C4-2B (cell line): ENCODE results near the gene KMT5B.

Source experiments
- H3K27ac ChIP-seq: fragments of 450-650 bp; 2 replicates; pipeline ENCODE4 v1.5.1; 2017
- CTCF ChIP-seq: fragments of 450-650 bp; conservative IDR thresholded peaks from 2 replicates; pipeline ENCODE4 v1.5.1; 2017; ENCODE audit warnings: mild to moderate bottlenecking
- ZFX ChIP-seq: fragments of 450-650 bp; IDR thresholded peaks from 2 replicates; pipeline ENCODE4 v1.6.1; 2017

KMT5B gene

GRCh38 chr11:68215524-68216170 is 2.6 kb upstream of the KMT5B start:
- no peak for TF ChIP-seq CTCF
- TF ChIP-seq ZFX = no peak

GRCh38 chr11:68215087-68215445 is 2.0 kb upstream of the KMT5B start:
- no peak for TF ChIP-seq ZFX
- TF ChIP-seq CTCF = no peak
- H3K27ac ChIP-seq = no peak overlapping the region

More at GRCh38 chr11:68215524-68216170, 2.6 kb upstream of the KMT5B start:
- peak overlapping the region; percentile 21 for H3K27ac ChIP-seq

- TF ChIP-seq ZFX (no peak), CTCF (no peak)
- H3K27ac ChIP-seq = peak overlapping the region; percentile 98
Measured at GRCh38 chr11:68214173-68215086, 1.3 kb upstream of the KMT5B start.

- peak; percentile 88 for TF ChIP-seq ZFX
- TF ChIP-seq CTCF = no peak
- H3K27ac ChIP-seq = peak overlapping the region; percentile 98
Measured at GRCh38 chr11:68213555-68214172, 568 bp upstream of the KMT5B start.

- TF ChIP-seq ZFX (no peak), CTCF (peak; percentile 75)
- peak overlapping the region; percentile 98 for H3K27ac ChIP-seq
Measured at GRCh38 chr11:68212421-68213134, 518 bp downstream of the KMT5B start.

- no peak for TF ChIP-seq CTCF
- no peak for TF ChIP-seq ZFX
- H3K27ac ChIP-seq = no peak overlapping the region
Measured at GRCh38 chr11:68211546-68211945, 1.6 kb downstream of the KMT5B start.
